Endothelial cell of umbilical vein (primary cell): Measurements from ENCODE around the gene TRAK1. TPM values are rescaled to one million over a fixed set of nuclear protein-coding genes. Genes with fewer than 3 reads are reported as not detected.
A peak's percentile ranks its signal among the peaks of the same experiment; 100 is the strongest.

Experiments
- BruUV-seq: library from RNA; stranded (reverse); fragments of 400-500 nt; replicated peaks from 2 replicates; lab custom pipeline; 2021; lab: Mats Ljungman, UMichigan
- CTCF ChIA-PET: fragments of 300-600, 350-600 bp; sonication (Branson Sonifier 250); formaldehyde crosslinking; loops from one replicate; lab custom pipeline; 2021; ENCODE audit warnings: antibody characterized with exemption, inconsistent platforms; lab: Charles Lee
- POLR2A ChIA-PET: fragments of 300-600, 350-600 bp; sonication (Branson Sonifier 250); formaldehyde crosslinking; loops from one replicate; lab custom pipeline; 2021; ENCODE audit warnings: antibody characterized with exemption, inconsistent platforms; lab: Charles Lee
- DNase-seq: peaks from one replicate; pipeline ENCODE4 v3.0.0-alpha.2; 2011; ENCODE audit warnings: low read depth, low spot score
- FAIRE-seq: peaks from 2 replicates; lab custom pipeline; 2011; peaks lifted over from hg19 to GRCh38; lab: Jason Lieb, UNC
- H2AFZ ChIP-seq: 2 replicates; pipeline ENCODE4 v1.6.0; 2012; ENCODE audit warnings: low read depth, low read length, control low read depth, inconsistent platforms
- H3K27ac ChIP-seq: 2 replicates; pipeline ENCODE4 v1.5.1; 2011; ENCODE audit warnings: low read depth, mild to moderate bottlenecking, control low read depth, low read length, moderate library complexity; ENCODE audit not compliant: insufficient read depth
- H3K27me3 ChIP-seq, 2 experiments: 2 replicates each; pipeline versions ENCODE4 v1.6.0 to v1.6.1; 2011; ENCODE audit warnings: low read length in 2 of 2, mixed read lengths in 1 of 2; ENCODE audit not compliant: control insufficient read depth in 2 of 2, insufficient read depth in 2 of 2
- H3K36me3 ChIP-seq, 2 experiments: 2 replicates in 1 of 2; 3 replicates in 1 of 2; pipeline ENCODE4 v1.5.1; 2011; ENCODE audit warnings: low read length in 2 of 2, mild to moderate bottlenecking in 1 of 2, moderate library complexity in 1 of 2; ENCODE audit not compliant: control insufficient read depth in 2 of 2, insufficient read depth in 2 of 2; ENCODE audit errors: extremely low read depth in 1 of 2
- H3K4me1 ChIP-seq: 3 replicates; pipeline ENCODE4 v1.5.1; 2011; ENCODE audit warnings: mild to moderate bottlenecking, low read length; ENCODE audit not compliant: control insufficient read depth, insufficient read depth; ENCODE audit errors: extremely low read depth
- H3K4me2 ChIP-seq: 2 replicates; pipeline ENCODE4 v1.6.1; 2011; ENCODE audit warnings: low read length, control low read depth, mixed read lengths; ENCODE audit not compliant: insufficient read depth
- H3K4me3 ChIP-seq, 3 experiments: fragments of 200-600 bp in 1 of 3; sonication (generic), shearing (Covaris generic) in 1 of 3; replicated peaks in 1 of 3; 2 replicates each; pipeline ENCODE4 v1.5.1; 2011 to 2016; ENCODE audit warnings: control low read depth in 3 of 3, low read length in 3 of 3, mild to moderate bottlenecking in 2 of 3, inconsistent platforms in 1 of 3, low read depth in 1 of 3, moderate library complexity in 1 of 3; ENCODE audit not compliant: insufficient read depth in 1 of 3
- H3K79me2 ChIP-seq: 2 replicates; pipeline ENCODE4 v1.6.0; 2012; ENCODE audit warnings: low read length, inconsistent platforms; ENCODE audit not compliant: control insufficient read depth, insufficient read depth
- H3K9ac ChIP-seq: replicated peaks from 2 replicates; pipeline ENCODE3; 2011; ENCODE audit warnings: low read length, control low read depth; ENCODE audit not compliant: insufficient read depth; ENCODE audit errors: extremely low read depth
- H3K9me1 ChIP-seq: replicated peaks from 3 replicates; pipeline ENCODE4 v1.6.0; 2011; ENCODE audit warnings: mild to moderate bottlenecking, low read length; ENCODE audit not compliant: control insufficient read depth, insufficient read depth; ENCODE audit errors: extremely low read depth
- H3K9me3 ChIP-seq: replicated peaks from 2 replicates; pipeline ENCODE4 v1.5.1; 2012; ENCODE audit warnings: low read length, inconsistent platforms; ENCODE audit not compliant: control insufficient read depth, insufficient read depth
- H4K20me1 ChIP-seq: replicated peaks from 2 replicates; pipeline ENCODE3; 2011; ENCODE audit warnings: mild to moderate bottlenecking, low read length; ENCODE audit not compliant: control insufficient read depth, insufficient read depth; ENCODE audit errors: extremely low read depth
- EZH2 ChIP-seq: IDR thresholded peaks from 2 replicates; pipeline ENCODE4 v1.6.1; 2012; ENCODE audit warnings: borderline replicate concordance, low read depth, mild to moderate bottlenecking, moderate library complexity, low read length, inconsistent platforms; ENCODE audit not compliant: severe bottlenecking
- FOS ChIP-seq: IDR thresholded peaks from 2 replicates; pipeline ENCODE4 v1.6.1; 2011; ENCODE audit warnings: mild to moderate bottlenecking, low read length, moderate library complexity, borderline replicate concordance; ENCODE audit not compliant: insufficient read depth
- GATA2 ChIP-seq: IDR thresholded peaks from 2 replicates; pipeline ENCODE4 v1.7.0; 2011; ENCODE audit warnings: low read depth, mild to moderate bottlenecking, moderate library complexity, mixed read lengths, low read length; ENCODE audit not compliant: insufficient read length, insufficient read depth
- JUN ChIP-seq: IDR thresholded peaks from 2 replicates; pipeline ENCODE4 v1.6.1; 2011; ENCODE audit warnings: borderline replicate concordance, low read depth; ENCODE audit not compliant: insufficient read length, insufficient read depth
- POLR2A ChIP-seq: IDR thresholded peaks from 2 replicates; pipeline ENCODE4 v1.6.1; 2012; ENCODE audit warnings: low read depth, mild to moderate bottlenecking, control low read depth, low read length
- POLR2AphosphoS5 ChIP-seq: IDR thresholded peaks from 2 replicates; pipeline ENCODE4 v1.6.1; 2012; ENCODE audit warnings: low read depth, mild to moderate bottlenecking, control low read depth, low read length, moderate library complexity; ENCODE audit not compliant: insufficient read depth
- dilution Hi-C: fragments of 300-500 bp; cut with MboI; formaldehyde crosslinking; loops from one replicate; pipeline ENCODE4 v1.15.0; 2019; ENCODE audit warnings: low sequenced_read_pairs; ENCODE audit not compliant: extremely low pct_ligation_motif_present
- intact Hi-C: fragments of 100-400 bp; cut with micrococcal nuclease; formaldehyde crosslinking; loops from one replicate; pipeline ENCODE4 v1.10.0; 2022
- polyA plus RNA-seq, 4 experiments: library from polyadenylated mRNA; depleted of rRNA in 3 of 4; stranded (reverse) in 3 of 4; unstranded in 1 of 4; fragments of >200 nt; gene quantifications; 2 replicates each; pipeline versions ENCODE4 v1.2.1 to v1.2.3, GENCODE V29; 2011 to 2012; ENCODE audit warnings: missing spikeins in 1 of 4
- total RNA-seq: library from RNA; stranded (reverse); gene quantifications from 2 replicates; pipeline ENCODE4 v1.2.3, GENCODE V29; 2021

TRAK1 gene
- total and polyA plus RNA-seq, 2 donors (not counting 3 experiments of a cell fraction or from before 2014, with no cell fraction given): 38.5 to 59.6 TPM

DNA sequence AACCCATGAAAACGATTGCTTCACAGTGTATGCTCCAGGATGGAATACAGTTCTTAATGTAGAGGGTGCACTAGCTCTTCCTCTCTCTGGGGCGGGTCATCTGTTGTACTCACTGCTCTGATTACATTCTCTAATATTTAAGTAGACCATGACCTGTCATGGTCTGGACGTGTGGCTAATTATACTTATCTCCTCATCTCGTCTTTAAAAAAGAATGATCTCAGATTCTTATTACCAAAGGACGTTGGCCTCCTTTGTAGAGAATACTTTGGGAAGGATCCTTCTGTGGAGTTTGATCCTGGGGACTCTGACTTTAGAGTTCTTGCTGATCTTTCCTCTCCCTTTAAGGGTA is 48.4 kb upstream of the TRAK1 start:
- Histone ChIP-seq H3K4me2 (peak overlapping the region; percentile 45), H2AFZ (no peak overlapping the region), H3K79me2 (peaks cover 57% of the 10 kb centered on the region), H3K4me1 (peaks cover 37% of the 10 kb centered on the region), H4K20me1 (no peaks in the 10 kb centered on the region), H3K36me3 (no peaks in the 10 kb centered on the region), H3K4me3 (no peak overlapping the region), H3K9me1 (no peaks in the 10 kb centered on the region), H3K27me3 (no peaks in the 10 kb centered on the region), H3K9me3 (no peaks in the 10 kb centered on the region), H3K27ac (peak overlapping the region; percentile 91), H3K9ac (peak overlapping the region; percentile 75)
- DNase-seq: no peak
- BruUV-seq: no TSS peak
- no peak for FAIRE-seq
- dilution Hi-C loops (no loop called here), intact Hi-C loops (loop anchor here (1.0 to 10.0 kb wide), 10 partner anchors 7 to 1068 kb away; partner anchors contain the start of gene ULK4)
- ChIA-PET POLR2A (interaction anchor here (1.7 to 2.2 kb wide), 2 partner anchors 10 to 18 kb away, joined by 9 to 13 read pairs; no protein-coding TSS in a partner anchor), CTCF (interaction anchor here (0.7 to 2.1 kb wide), 4 partner anchors 17 to 57 kb away, joined by 3 to 6 read pairs (median 4); no protein-coding TSS in a partner anchor)
- TF ChIP-seq GATA2 (peak; percentile 48), POLR2AphosphoS5 (no peak)

- BruUV-seq: no TSS peak
- Histone ChIP-seq H3K9ac (peak overlapping the region; percentile 75), H3K4me3 (no peak overlapping the region), H3K4me2 (peak overlapping the region; percentile 45), H3K9me3 (no peaks in the 10 kb centered on the region), H4K20me1 (no peaks in the 10 kb centered on the region), H3K9me1 (no peaks in the 10 kb centered on the region), H3K79me2 (peaks cover 56% of the 10 kb centered on the region), H3K4me1 (peaks cover 35% of the 10 kb centered on the region), H2AFZ (no peak overlapping the region), H3K27ac (peak overlapping the region; percentile 91), H3K27me3 (no peaks in the 10 kb centered on the region), H3K36me3 (no peaks in the 10 kb centered on the region)
- dilution Hi-C loops: no loop called here
- DNase-seq (peak; percentile 98), FAIRE-seq (peak; percentile 68)
- TF ChIP-seq FOS (peak; percentile 23), JUN (peak; percentile 56), EZH2 (no peak), POLR2A (peak; percentile 32)
- intact Hi-C loops: loop anchor here (1.0 to 10.0 kb wide), 10 partner anchors 8 to 1068 kb away; partner anchors contain the start of gene ULK4
- POLR2A ChIA-PET: interaction anchor here (1.7 to 2.2 kb wide), 2 partner anchors 9 to 18 kb away, joined by 9 to 13 read pairs; no protein-coding TSS in a partner anchor
- CTCF ChIA-PET: interaction anchor here (1.3 to 4.5 kb wide), 6 partner anchors 10 to 56 kb away, joined by 4 to 31 read pairs (median 6); no protein-coding TSS in a partner anchor
These were observed 47.9 kb upstream of the TRAK1 start for GRCh38 chr3:42043099-42043813.
